ENCODE data around the gene PHAF1. TPM values are rescaled to one million over a fixed set of nuclear protein-coding genes. Genes with fewer than 3 reads are reported as not detected.

PHAF1 gene
- total and polyA plus RNA-seq, 4 donors: 15.5 to 32.2 (median 24.1) TPM

DNA sequence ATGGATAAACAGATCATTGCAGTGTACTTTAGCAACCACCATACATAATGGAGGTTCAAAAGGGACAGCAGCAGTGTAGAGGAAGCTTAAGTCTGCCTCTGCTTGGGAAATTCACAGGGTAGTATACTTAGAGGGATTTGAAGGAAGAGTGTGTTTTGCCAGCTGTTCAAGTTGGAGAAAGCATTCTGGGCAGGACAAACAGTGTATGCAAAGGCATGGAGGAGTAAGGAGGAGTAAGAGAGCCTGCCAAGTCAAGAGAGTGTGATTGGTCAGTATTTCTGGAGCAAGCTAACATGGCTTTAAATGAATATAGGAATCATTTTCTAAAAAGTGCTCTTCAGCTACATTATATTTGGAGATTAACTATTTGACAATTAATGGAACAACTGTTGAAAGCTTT, 22.9 kb upstream of the PHAF1 start:
- no peaks in the 10 kb centered on the region for H3K4me1 ChIP-seq (ENCODE audit: control insufficient read depth, insufficient read depth, low read length)
- H3K27ac ChIP-seq (ENCODE audit: low read depth, low read length): no peak overlapping the region
- peak in 1 of 6 donors; percentile 27 for DNase-seq (ENCODE audit: low read depth in 4 of 6, low spot score in 6 of 6)
- H3K27me3 ChIP-seq (ENCODE audit: control insufficient read depth, insufficient read depth, low read length): no peaks in the 10 kb centered on the region
- no peaks in the 10 kb centered on the region for H3K36me3 ChIP-seq (ENCODE audit: control insufficient read depth, insufficient read depth, low read length)
- no peak overlapping the region for H3K4me3 ChIP-seq (ENCODE audit: low read depth, low read length)
- no peaks in the 10 kb centered on the region for H3K9me3 ChIP-seq (ENCODE audit: control insufficient read depth, insufficient read depth, low read length)

DNA sequence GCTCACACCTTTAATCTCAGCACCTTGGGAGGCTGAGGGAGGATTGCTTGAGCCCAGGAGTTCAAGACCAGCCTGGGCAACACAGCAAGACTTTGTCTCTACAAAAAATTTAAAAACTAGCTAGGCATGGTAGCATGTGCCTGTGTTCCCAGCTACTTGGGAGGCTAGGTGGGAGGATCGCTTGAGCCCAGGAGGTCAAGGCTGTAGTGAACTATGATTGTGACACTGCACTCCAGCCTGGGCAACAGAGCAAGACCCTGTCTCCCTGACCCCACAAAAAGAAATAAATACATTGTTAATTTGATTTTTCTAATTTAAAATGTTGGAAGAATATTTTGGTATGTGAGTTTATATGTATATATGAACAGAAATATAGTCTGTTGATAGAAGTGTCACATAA, 22.4 kb upstream of the PHAF1 start:
- H3K4me1 ChIP-seq (ENCODE audit: control insufficient read depth, insufficient read depth, low read length): no peaks in the 10 kb centered on the region
- no CpG with 5 or more reads among the region's 1 CpG for WGBS (ENCODE audit: insufficient coverage)
- no peaks in the 10 kb centered on the region for H3K9me3 ChIP-seq (ENCODE audit: control insufficient read depth, insufficient read depth, low read length)
- no peak overlapping the region for H3K27ac ChIP-seq (ENCODE audit: low read depth, low read length)
- H3K36me3 ChIP-seq (ENCODE audit: control insufficient read depth, insufficient read depth, low read length): no peaks in the 10 kb centered on the region
- DNase-seq (ENCODE audit: low read depth in 4 of 6, low spot score in 6 of 6): no peak
- no peaks in the 10 kb centered on the region for H3K27me3 ChIP-seq (ENCODE audit: control insufficient read depth, insufficient read depth, low read length)
- H3K4me3 ChIP-seq (ENCODE audit: low read depth, low read length): no peak overlapping the region

DNA sequence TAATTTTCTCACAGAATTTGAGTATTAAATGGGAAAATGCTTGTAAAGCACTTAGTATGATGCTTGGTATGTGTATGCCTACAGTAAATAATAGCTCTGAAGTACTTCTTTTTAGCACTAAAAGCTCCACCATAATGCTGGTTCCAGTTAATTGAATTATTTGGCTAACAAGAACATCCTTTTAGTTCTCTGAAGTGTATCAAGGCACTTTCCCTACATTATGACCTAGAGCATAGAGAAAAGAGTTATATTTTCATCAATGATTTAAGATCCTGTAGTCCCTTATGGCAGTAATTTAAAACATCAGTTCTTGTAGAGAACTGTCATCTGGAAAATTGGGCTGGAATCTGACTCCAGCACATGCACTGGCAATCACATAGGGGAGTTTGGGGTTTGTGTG, 21.9 kb upstream of the PHAF1 start:
- Histone ChIP-seq H3K4me3 (ENCODE audit: low read depth, low read length) (no peak overlapping the region), H3K4me1 (ENCODE audit: control insufficient read depth, insufficient read depth, low read length) (no peaks in the 10 kb centered on the region), H3K9me3 (ENCODE audit: control insufficient read depth, insufficient read depth, low read length) (no peaks in the 10 kb centered on the region), H3K36me3 (ENCODE audit: control insufficient read depth, insufficient read depth, low read length) (no peaks in the 10 kb centered on the region), H3K27me3 (ENCODE audit: control insufficient read depth, insufficient read depth, low read length) (no peaks in the 10 kb centered on the region), H3K27ac (ENCODE audit: low read depth, low read length) (no peak overlapping the region)
- no peak for DNase-seq (ENCODE audit: low read depth in 4 of 6, low spot score in 6 of 6)

DNA sequence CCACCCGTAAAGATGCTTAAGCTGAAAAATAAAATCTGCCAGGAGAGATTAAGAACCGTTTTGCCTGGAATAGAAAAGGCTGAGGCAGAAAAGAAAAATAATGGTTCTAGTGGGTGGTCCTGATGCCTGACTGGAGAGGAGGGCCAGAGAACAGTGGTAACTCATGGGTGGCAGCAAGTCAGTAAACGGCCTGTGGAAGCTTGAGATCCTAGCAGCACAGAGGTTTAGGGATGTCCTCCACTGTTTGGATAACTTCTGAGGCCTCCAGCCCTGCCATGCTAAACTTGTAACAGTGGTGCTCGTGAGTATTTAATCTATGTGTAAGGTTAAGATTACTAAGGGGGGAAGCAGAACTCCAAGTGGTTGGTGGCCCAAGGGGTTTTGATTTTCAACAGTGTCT, 21.2 kb upstream of the PHAF1 start:
- H3K27me3 ChIP-seq (ENCODE audit: control insufficient read depth, insufficient read depth, low read length): no peaks in the 10 kb centered on the region
- no peak overlapping the region for H3K4me3 ChIP-seq (ENCODE audit: low read depth, low read length)
- DNase-seq (ENCODE audit: low read depth in 4 of 6, low spot score in 6 of 6): peak in 1 of 6 donors; percentile 34
- no peaks in the 10 kb centered on the region for H3K9me3 ChIP-seq (ENCODE audit: control insufficient read depth, insufficient read depth, low read length)
- no peak overlapping the region for H3K27ac ChIP-seq (ENCODE audit: low read depth, low read length)
- H3K36me3 ChIP-seq (ENCODE audit: control insufficient read depth, insufficient read depth, low read length): peaks cover 2% of the 10 kb centered on the region
- WGBS (ENCODE audit: insufficient coverage): 18% methylated on average over 3 of the region's 4 CpGs
- no peaks in the 10 kb centered on the region for H3K4me1 ChIP-seq (ENCODE audit: control insufficient read depth, insufficient read depth, low read length)

DNA sequence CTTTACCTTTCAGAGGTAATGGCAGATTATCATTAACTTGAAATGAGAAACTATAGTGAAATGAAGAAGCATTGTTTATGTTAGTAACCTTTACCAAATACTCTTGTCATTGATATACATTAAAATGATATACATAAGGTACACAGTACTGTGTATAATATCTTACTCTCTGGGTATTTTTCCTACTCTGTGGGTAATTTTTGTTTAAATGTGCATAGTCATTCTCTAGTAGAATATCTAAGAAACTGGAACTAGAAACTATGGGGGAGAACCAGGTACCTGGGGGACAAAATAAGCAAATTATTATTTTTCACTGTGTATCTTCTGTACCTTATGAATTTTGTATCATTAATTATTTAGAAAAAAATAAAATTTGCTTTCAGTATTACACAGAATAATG, 20.6 kb upstream of the PHAF1 start:
- Histone ChIP-seq H3K27me3 (ENCODE audit: control insufficient read depth, insufficient read depth, low read length) (no peaks in the 10 kb centered on the region), H3K27ac (ENCODE audit: low read depth, low read length) (no peak overlapping the region), H3K4me1 (ENCODE audit: control insufficient read depth, insufficient read depth, low read length) (no peaks in the 10 kb centered on the region), H3K9me3 (ENCODE audit: control insufficient read depth, insufficient read depth, low read length) (no peaks in the 10 kb centered on the region), H3K36me3 (ENCODE audit: control insufficient read depth, insufficient read depth, low read length) (peaks cover 2% of the 10 kb centered on the region), H3K4me3 (ENCODE audit: low read depth, low read length) (no peak overlapping the region)
- no peak for DNase-seq (ENCODE audit: low read depth in 4 of 6, low spot score in 6 of 6)

DNA sequence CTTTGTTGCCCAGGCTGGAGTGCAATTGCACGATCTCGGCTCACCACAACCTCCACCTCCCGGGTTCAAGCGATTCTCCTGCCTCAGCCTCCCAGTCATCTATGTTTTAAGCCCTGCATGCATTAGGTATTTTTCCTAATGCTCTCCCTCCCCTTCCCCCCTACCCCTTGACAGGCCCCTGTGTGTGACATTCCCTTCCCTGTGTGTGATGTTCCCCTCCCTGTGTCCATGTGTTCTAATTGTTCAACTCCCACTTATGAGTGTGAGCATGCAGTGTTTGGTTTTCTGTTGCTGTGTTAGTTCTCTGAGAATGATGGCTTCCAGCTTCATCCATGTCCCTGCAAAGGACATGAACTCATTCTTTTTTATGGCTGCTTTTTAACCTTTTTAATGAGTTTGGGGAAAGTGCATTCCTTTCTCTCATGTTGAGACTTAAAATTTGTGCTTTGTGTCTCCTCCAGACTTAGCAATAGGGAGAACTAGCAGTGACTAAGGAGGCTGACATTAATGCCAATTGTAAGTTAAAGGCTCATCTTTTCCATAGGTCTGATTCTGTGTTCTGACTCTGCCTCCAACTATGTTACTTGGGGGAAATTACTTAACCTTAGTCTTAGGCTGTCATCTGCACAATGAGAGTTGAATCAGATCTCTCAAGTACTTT, 17.7 kb upstream of the PHAF1 start:
- no peak overlapping the region for H3K4me3 ChIP-seq (ENCODE audit: low read depth, low read length)
- H3K36me3 ChIP-seq (ENCODE audit: control insufficient read depth, insufficient read depth, low read length): peaks cover 2% of the 10 kb centered on the region
- H3K27me3 ChIP-seq (ENCODE audit: control insufficient read depth, insufficient read depth, low read length): no peaks in the 10 kb centered on the region
- 92% methylated on average over 4 of the region's 4 CpGs for WGBS (ENCODE audit: insufficient coverage)
- no peak overlapping the region for H3K27ac ChIP-seq (ENCODE audit: low read depth, low read length)
- no peak for DNase-seq (ENCODE audit: low read depth in 4 of 6, low spot score in 6 of 6)
- H3K9me3 ChIP-seq (ENCODE audit: control insufficient read depth, insufficient read depth, low read length): no peaks in the 10 kb centered on the region
- no peaks in the 10 kb centered on the region for H3K4me1 ChIP-seq (ENCODE audit: control insufficient read depth, insufficient read depth, low read length)

DNA sequence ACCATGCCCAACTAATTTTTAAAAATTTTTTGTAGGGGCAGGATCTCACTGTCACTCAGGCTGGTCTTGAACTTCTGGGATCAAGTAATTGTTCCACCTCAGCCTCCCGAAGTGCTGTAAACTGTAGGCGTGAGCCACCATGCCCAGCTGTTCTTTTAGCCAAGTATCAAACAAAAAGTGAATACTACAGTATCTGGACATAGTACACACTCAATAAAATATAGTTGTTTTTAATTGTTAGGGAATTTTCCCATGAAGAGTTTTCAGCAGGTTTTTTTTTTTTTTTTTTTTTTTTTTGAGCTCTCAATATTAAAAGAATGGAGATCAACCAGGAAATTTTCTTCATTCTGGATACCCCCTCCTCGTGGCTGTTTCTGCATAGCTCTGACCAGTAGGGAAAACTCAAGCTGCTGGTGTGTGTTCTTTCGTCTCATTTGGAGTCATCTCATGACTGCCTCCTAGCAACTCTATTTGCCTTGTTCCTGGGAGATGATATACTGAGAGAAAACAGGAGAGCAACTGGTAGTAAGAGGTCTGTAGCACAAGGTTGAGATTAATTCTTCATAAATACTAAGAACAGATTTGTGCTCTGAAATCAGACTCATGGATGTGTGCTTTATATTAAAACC, 16.5 kb upstream of the PHAF1 start:
- H3K27me3 ChIP-seq (ENCODE audit: control insufficient read depth, insufficient read depth, low read length): no peaks in the 10 kb centered on the region
- H3K9me3 ChIP-seq (ENCODE audit: control insufficient read depth, insufficient read depth, low read length): no peaks in the 10 kb centered on the region
- H3K4me3 ChIP-seq (ENCODE audit: low read depth, low read length): no peak overlapping the region
- WGBS (ENCODE audit: insufficient coverage): 40% methylated on average over 1 of the region's 4 CpGs
- H3K36me3 ChIP-seq (ENCODE audit: control insufficient read depth, insufficient read depth, low read length): peaks cover 2% of the 10 kb centered on the region
- no peaks in the 10 kb centered on the region for H3K4me1 ChIP-seq (ENCODE audit: control insufficient read depth, insufficient read depth, low read length)
- no peak for DNase-seq (ENCODE audit: low read depth in 4 of 6, low spot score in 6 of 6)
- no peak overlapping the region for H3K27ac ChIP-seq (ENCODE audit: low read depth, low read length)

DNA sequence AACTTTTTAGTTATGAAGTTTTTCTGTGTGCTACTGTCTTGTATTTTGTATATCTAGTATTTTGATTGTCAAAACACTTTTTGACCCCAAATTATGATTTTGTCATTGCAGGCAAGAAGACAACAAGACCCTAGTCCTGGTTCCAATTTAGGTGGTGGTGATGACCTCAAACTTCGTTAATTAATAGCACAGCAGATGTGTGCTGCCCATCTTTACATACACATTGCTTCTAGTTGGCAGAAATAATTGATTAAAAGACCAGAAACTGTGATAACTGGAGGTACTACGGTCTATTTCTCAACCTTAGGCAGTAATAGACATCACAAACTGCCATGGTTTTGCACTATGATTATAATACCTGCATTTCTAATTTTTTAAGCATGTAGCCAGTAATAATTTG, 11.1 kb upstream of the PHAF1 start:
- Histone ChIP-seq H3K36me3 (ENCODE audit: control insufficient read depth, insufficient read depth, low read length) (no peaks in the 10 kb centered on the region), H3K27me3 (ENCODE audit: control insufficient read depth, insufficient read depth, low read length) (no peaks in the 10 kb centered on the region), H3K4me3 (ENCODE audit: low read depth, low read length) (no peak overlapping the region), H3K27ac (ENCODE audit: low read depth, low read length) (no peak overlapping the region), H3K9me3 (ENCODE audit: control insufficient read depth, insufficient read depth, low read length) (no peaks in the 10 kb centered on the region), H3K4me1 (ENCODE audit: control insufficient read depth, insufficient read depth, low read length) (no peaks in the 10 kb centered on the region)
- WGBS (ENCODE audit: insufficient coverage): no CpG with 5 or more reads among the region's 2 CpGs
- DNase-seq (ENCODE audit: low read depth in 4 of 6, low spot score in 6 of 6): no peak

DNA sequence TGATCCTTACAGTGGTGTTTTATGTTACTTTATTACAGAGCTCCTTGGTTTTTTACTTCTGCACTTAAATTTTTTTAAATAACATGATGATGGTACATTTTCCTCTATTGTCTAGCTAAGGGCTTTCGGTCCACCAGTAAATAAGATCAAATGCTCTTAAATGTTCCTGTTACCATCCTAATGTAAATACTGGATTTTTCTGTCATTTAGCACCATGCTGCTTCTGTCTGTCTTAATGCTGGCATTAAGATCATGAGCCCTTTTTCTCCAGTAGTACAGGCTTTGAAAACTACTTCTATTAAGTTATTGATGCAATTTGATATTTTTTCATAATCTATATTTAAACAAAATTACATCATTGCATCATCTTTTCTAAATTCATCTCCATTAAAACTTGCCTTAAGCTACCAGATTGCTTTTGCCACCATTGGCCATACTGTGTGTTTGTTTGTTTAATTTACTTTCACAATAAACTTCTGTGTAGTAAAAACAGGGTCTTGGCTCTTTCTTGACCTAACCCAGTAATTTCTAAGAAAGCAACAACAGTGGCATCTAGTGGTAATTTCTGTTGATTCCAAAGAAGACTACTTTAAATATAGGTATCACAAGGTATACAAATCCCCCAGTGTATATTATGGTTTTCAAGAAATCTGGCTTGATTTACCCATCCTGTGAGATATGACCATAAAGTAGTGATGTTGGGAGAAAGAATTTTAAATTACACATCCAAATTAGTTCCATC, 9.0 kb upstream of the PHAF1 start:
- H3K27ac ChIP-seq (ENCODE audit: low read depth, low read length): no peak overlapping the region

More for the DNA sequence above, 9.0 kb upstream of the PHAF1 start:
- Histone ChIP-seq H3K36me3 (ENCODE audit: control insufficient read depth, insufficient read depth, low read length) (no peaks in the 10 kb centered on the region), H3K9me3 (ENCODE audit: control insufficient read depth, insufficient read depth, low read length) (no peaks in the 10 kb centered on the region), H3K4me1 (ENCODE audit: control insufficient read depth, insufficient read depth, low read length) (no peaks in the 10 kb centered on the region), H3K4me3 (ENCODE audit: low read depth, low read length) (no peak overlapping the region), H3K27me3 (ENCODE audit: control insufficient read depth, insufficient read depth, low read length) (no peaks in the 10 kb centered on the region)
- no CpG with 5 or more reads among the region's 1 CpG for WGBS (ENCODE audit: insufficient coverage)
- DNase-seq (ENCODE audit: low read depth in 4 of 6, low spot score in 6 of 6): peak in 2 of 6 donors; percentile 57 to 85
